NT2/D1 (cell line): ENCODE data around the gene UBR4.

ENCODE experiments used
- DNase-seq: peaks from one replicate; pipeline ENCODE4 v3.0.0-alpha.2; 2011; ENCODE audit warnings: low read depth, low spot score
- H3K27me3 ChIP-seq: 2 replicates; pipeline ENCODE4 v1.6.0; 2011; ENCODE audit warnings: mild to moderate bottlenecking; ENCODE audit not compliant: insufficient read length, insufficient read depth
- H3K36me3 ChIP-seq: 2 replicates; pipeline ENCODE4 v1.6.1; 2011; ENCODE audit warnings: mild to moderate bottlenecking, low read length, mixed read lengths; ENCODE audit not compliant: insufficient read depth, insufficient read length
- H3K4me1 ChIP-seq: 2 replicates; pipeline ENCODE4 v1.5.1; 2011; ENCODE audit not compliant: insufficient read depth, insufficient read length
- H3K4me3 ChIP-seq: 2 replicates; pipeline ENCODE4 v1.5.1; 2011; ENCODE audit warnings: low read depth; ENCODE audit not compliant: insufficient read length
- H3K9ac ChIP-seq: 2 replicates; pipeline ENCODE4 v1.6.0; 2011; ENCODE audit warnings: low read depth; ENCODE audit not compliant: insufficient read length
- H3K9me3 ChIP-seq: 2 replicates; pipeline ENCODE4 v1.5.1; 2011; ENCODE audit warnings: mild to moderate bottlenecking, low read length; ENCODE audit not compliant: insufficient read depth
- SUZ12 ChIP-seq: IDR thresholded peaks from 2 replicates; pipeline ENCODE4 v1.6.1; 2011; ENCODE audit not compliant: insufficient read length, insufficient read depth; ENCODE audit errors: extremely low read depth
- YY1 ChIP-seq: IDR thresholded peaks from 2 replicates; pipeline ENCODE4 v1.6.1; 2011; ENCODE audit not compliant: insufficient read length, insufficient read depth
- ZNF274 ChIP-seq: IDR thresholded peaks from 2 replicates; pipeline ENCODE4 v1.6.1; 2011; ENCODE audit warnings: mild to moderate bottlenecking, low read depth, low read length

The UBR4 gene

GRCh38 chr1:19079541-19080472, 130.3 kb downstream of the UBR4 start:
- Histone ChIP-seq H3K27me3 (no peaks in the 10 kb centered on the region), H3K9me3 (no peaks in the 10 kb centered on the region), H3K4me3 (no peak overlapping the region), H3K4me1 (no peaks in the 10 kb centered on the region), H3K36me3 (peaks cover 98% of the 10 kb centered on the region), H3K9ac (no peak overlapping the region)
- no peak for TF ChIP-seq YY1
- TF ChIP-seq SUZ12, result no peak
- no peak for TF ChIP-seq ZNF274
- no peak for DNase-seq

GRCh38 chr1:19078536-19078935, 131.5 kb downstream of the UBR4 start:
- no peak for TF ChIP-seq ZNF274
- no peak for TF ChIP-seq YY1
- TF ChIP-seq SUZ12, result no peak
- peaks cover 98% of the 10 kb centered on the region for H3K36me3 ChIP-seq
- no peak for DNase-seq
- no peaks in the 10 kb centered on the region for H3K27me3 ChIP-seq
- no peaks in the 10 kb centered on the region for H3K4me1 ChIP-seq
- no peaks in the 10 kb centered on the region for H3K9me3 ChIP-seq
- no peak overlapping the region for H3K4me3 ChIP-seq
- H3K9ac ChIP-seq, result no peak overlapping the region

- no peak for TF ChIP-seq YY1
- no peak for TF ChIP-seq SUZ12
- no peak for TF ChIP-seq ZNF274
- Histone ChIP-seq H3K9ac (no peak overlapping the region), H3K4me3 (no peak overlapping the region), H3K9me3 (no peaks in the 10 kb centered on the region), H3K27me3 (no peaks in the 10 kb centered on the region), H3K4me1 (no peaks in the 10 kb centered on the region), H3K36me3 (peaks cover 98% of the 10 kb centered on the region)
- DNase-seq, result no peak
Measured at GRCh38 chr1:19076841-19077616, 133.0 kb downstream of the UBR4 start.

GRCh38 chr1:19074902-19075721, 135.0 kb downstream of the UBR4 start:
- Histone ChIP-seq H3K9ac (no peak overlapping the region), H3K36me3 (peaks cover 80% of the 10 kb centered on the region)
- no peak for DNase-seq

GRCh38 chr1:19074361-19074901, 135.6 kb downstream of the UBR4 start:
- H3K9me3 ChIP-seq, result no peaks in the 10 kb centered on the region

More at GRCh38 chr1:19074902-19075721, 135.0 kb downstream of the UBR4 start:
- no peak overlapping the region for H3K4me3 ChIP-seq
- H3K9me3 ChIP-seq, result no peaks in the 10 kb centered on the region
- no peaks in the 10 kb centered on the region for H3K27me3 ChIP-seq
- peaks cover 6% of the 10 kb centered on the region for H3K4me1 ChIP-seq
- TF ChIP-seq ZNF274 (no peak), SUZ12 (no peak), YY1 (no peak)

GRCh38 chr1:19073311-19074186, 136.5 kb downstream of the UBR4 start:
- DNase-seq, result no peak
- Histone ChIP-seq H3K9me3 (no peaks in the 10 kb centered on the region), H3K36me3 (peaks cover 64% of the 10 kb centered on the region), H3K27me3 (no peaks in the 10 kb centered on the region), H3K4me1 (peaks cover 8% of the 10 kb centered on the region), H3K9ac (no peak overlapping the region), H3K4me3 (no peak overlapping the region)
- TF ChIP-seq ZNF274 (no peak), YY1 (no peak), SUZ12 (no peak)

More at GRCh38 chr1:19074361-19074901, 135.6 kb downstream of the UBR4 start:
- H3K36me3 ChIP-seq, result peaks cover 73% of the 10 kb centered on the region
- no peak for DNase-seq
- H3K4me3 ChIP-seq, result no peak overlapping the region
- H3K27me3 ChIP-seq, result no peaks in the 10 kb centered on the region
- no peak overlapping the region for H3K9ac ChIP-seq
- H3K4me1 ChIP-seq, result peaks cover 8% of the 10 kb centered on the region
- TF ChIP-seq SUZ12 (no peak), YY1 (no peak), ZNF274 (no peak)
